ENCODE results near the gene SAP30L. TPM values are rescaled to one million over a fixed set of nuclear protein-coding genes. Genes with fewer than 3 reads are reported as not detected.

SAP30L gene
- total and polyA plus RNA-seq, 2 experiments from 2014 or later = 21.4 to 29.3 TPM

DNA sequence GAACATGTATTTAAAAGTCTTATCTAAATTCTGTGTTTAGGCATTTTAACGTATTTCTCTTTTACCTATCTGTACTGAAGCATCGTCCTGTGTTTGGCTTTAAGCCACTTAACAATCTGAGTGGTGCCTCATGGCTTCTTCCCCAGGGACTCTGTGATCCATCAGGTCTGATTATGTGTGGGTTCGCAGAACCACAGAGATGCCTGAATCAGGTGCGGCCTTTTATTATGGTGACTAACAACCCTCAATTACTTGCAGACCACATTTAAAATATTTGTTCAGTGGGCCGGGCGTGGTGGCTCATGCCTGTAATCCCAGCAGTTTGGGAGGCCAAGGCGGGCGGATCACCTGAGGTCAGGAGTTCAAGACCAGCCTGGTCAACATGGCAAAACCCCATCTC, 39.6 kb upstream of the SAP30L start:
- no peaks in the 10 kb centered on the region for H3K27me3 ChIP-seq (ENCODE audit: insufficient read depth)
- Mint-ChIP-seq H3K27ac (no peak overlapping the region), H3K4me1 (peaks cover 9% of the 10 kb centered on the region; the same call in 2 of the 3 replicates), H3K4me3 (no peak overlapping the region), H3K27me3 (ENCODE audit: insufficient read depth, low read depth, poor library complexity) (peaks cover 2% of the 10 kb centered on the region), H3K36me3 (ENCODE audit: low read depth) (no peaks in the 10 kb centered on the region), H3K9me3 (no peaks in the 10 kb centered on the region)
- H2AFZ ChIP-seq = no peak overlapping the region
- no peak overlapping the region for H3K4me3 ChIP-seq
- H3K36me3 ChIP-seq (ENCODE audit: insufficient read depth) = no peaks in the 10 kb centered on the region
- H3K4me1 ChIP-seq (ENCODE audit: insufficient read depth) = no peaks in the 10 kb centered on the region
- H3K4me2 ChIP-seq = no peak overlapping the region
- DNase-seq (ENCODE audit: low spot score) = no peak
- H3K79me2 ChIP-seq (replicated peaks; ENCODE audit: insufficient read depth) = no peaks in the 10 kb centered on the region
- no peak for ATAC-seq
- no peak for TF ChIP-seq ZNF462 (CRISPR knock-in tag; IDR thresholded peaks at IDR 0.05)
- TF ChIP-seq, protein P1, sequence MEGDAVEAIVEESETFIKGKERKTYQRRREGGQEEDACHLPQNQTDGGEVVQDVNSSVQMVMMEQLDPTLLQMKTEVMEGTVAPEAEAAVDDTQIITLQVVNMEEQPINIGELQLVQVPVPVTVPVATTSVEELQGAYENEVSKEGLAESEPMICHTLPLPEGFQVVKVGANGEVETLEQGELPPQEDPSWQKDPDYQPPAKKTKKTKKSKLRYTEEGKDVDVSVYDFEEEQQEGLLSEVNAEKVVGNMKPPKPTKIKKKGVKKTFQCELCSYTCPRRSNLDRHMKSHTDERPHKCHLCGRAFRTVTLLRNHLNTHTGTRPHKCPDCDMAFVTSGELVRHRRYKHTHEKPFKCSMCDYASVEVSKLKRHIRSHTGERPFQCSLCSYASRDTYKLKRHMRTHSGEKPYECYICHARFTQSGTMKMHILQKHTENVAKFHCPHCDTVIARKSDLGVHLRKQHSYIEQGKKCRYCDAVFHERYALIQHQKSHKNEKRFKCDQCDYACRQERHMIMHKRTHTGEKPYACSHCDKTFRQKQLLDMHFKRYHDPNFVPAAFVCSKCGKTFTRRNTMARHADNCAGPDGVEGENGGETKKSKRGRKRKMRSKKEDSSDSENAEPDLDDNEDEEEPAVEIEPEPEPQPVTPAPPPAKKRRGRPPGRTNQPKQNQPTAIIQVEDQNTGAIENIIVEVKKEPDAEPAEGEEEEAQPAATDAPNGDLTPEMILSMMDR (conservative IDR thresholded peaks at IDR 0.05; ENCODE audit: low read depth in 2 of 2) = no peak
- no peaks in the 10 kb centered on the region for H3F3A ChIP-seq (replicated peaks; ENCODE audit: low read depth)
- H4K20me1 ChIP-seq (replicated peaks; ENCODE audit: insufficient read depth) = no peaks in the 10 kb centered on the region; the same call in 1 of the 2 replicates
- no peak overlapping the region for H3K27ac ChIP-seq (ENCODE audit: low read depth)
- H3K9me2 ChIP-seq (ENCODE audit: insufficient read depth) = no peaks in the 10 kb centered on the region

DNA sequence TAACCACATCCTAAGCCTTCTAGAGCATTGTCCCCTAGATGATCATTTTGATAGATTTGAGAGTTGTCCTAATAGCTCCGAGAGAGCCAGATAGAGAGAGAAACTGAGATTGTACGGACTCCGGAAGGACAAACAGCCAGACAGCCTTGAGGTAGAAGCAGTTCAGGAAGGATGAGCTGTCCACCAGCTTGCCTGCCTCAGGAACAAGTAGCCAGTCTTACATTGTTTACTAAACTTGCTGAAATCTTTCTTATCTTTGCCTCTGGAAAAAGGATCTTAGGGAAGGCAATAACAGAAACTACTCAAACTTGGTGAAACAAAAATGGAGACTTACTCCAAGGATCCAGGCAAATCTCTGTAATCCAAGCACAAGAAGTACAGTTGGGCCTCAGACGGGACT, 39.0 kb upstream of the SAP30L start:
- Mint-ChIP-seq H3K4me1 (peaks cover 9% of the 10 kb centered on the region; the same call in 2 of the 3 replicates), H3K36me3 (ENCODE audit: low read depth) (no peaks in the 10 kb centered on the region), H3K4me3 (no peak overlapping the region), H3K27ac (no peak overlapping the region), H3K9me3 (no peaks in the 10 kb centered on the region), H3K27me3 (ENCODE audit: insufficient read depth, low read depth, poor library complexity) (peaks cover 2% of the 10 kb centered on the region)
- Histone ChIP-seq H4K20me1 (replicated peaks; ENCODE audit: insufficient read depth) (no peaks in the 10 kb centered on the region; the same call in 1 of the 2 replicates), H3K36me3 (ENCODE audit: insufficient read depth) (no peaks in the 10 kb centered on the region), H3K27ac (ENCODE audit: low read depth) (no peak overlapping the region), H3K27me3 (ENCODE audit: insufficient read depth) (no peaks in the 10 kb centered on the region), H3K4me2 (no peak overlapping the region), H3K79me2 (replicated peaks; ENCODE audit: insufficient read depth) (no peaks in the 10 kb centered on the region), H3K4me3 (no peak overlapping the region), H3F3A (replicated peaks; ENCODE audit: low read depth) (no peaks in the 10 kb centered on the region), H3K9me2 (ENCODE audit: insufficient read depth) (no peaks in the 10 kb centered on the region), H2AFZ (no peak overlapping the region), H3K4me1 (ENCODE audit: insufficient read depth) (no peaks in the 10 kb centered on the region)
- no peak for DNase-seq (ENCODE audit: low spot score)
- no peak for TF ChIP-seq POLR2AphosphoS5 (IDR thresholded peaks at IDR 0.05; ENCODE audit: low read depth)
- no peak for ATAC-seq
